ENCODE measurements around the gene DIS3L2.
"Not testable (repeated sequence)": the region's sequence is repeated elsewhere in the genome, so short reads cannot be mapped to it uniquely, and the experiment has no call there.

The DIS3L2 gene

GRCh38 chr2:232325324-232326273, 364.1 kb downstream of the DIS3L2 start:
- DNase-seq, result no peak

- not testable (repeated sequence) for DNase-seq
Measured at GRCh38 chr2:232326274-232327104, 365.0 kb downstream of the DIS3L2 start.

GRCh38 chr2:232327105-232328031, 365.9 kb downstream of the DIS3L2 start:
- DNase-seq, result no peak

- no peak for DNase-seq
Measured at GRCh38 chr2:232328032-232328422, 366.5 kb downstream of the DIS3L2 start.

- DNase-seq, result no peak
Measured at GRCh38 chr2:232328516-232329460, 367.3 kb downstream of the DIS3L2 start.

GRCh38 chr2:232329716-232330067, 368.2 kb downstream of the DIS3L2 start:
- DNase-seq, result no peak

GRCh38 chr2:232330068-232330999, 368.8 kb downstream of the DIS3L2 start:
- no peak for DNase-seq

- not testable (repeated sequence) for DNase-seq
Measured at GRCh38 chr2:232331061-232331460, 369.5 kb downstream of the DIS3L2 start.

- DNase-seq, result not testable (repeated sequence)
Measured at GRCh38 chr2:232331641-232332040, 370.1 kb downstream of the DIS3L2 start.

GRCh38 chr2:232332244-232332939, 370.9 kb downstream of the DIS3L2 start:
- DNase-seq, result not testable (repeated sequence)

- no peak for DNase-seq
Measured at GRCh38 chr2:232332940-232333259, 371.4 kb downstream of the DIS3L2 start.

GRCh38 chr2:232333361-232334135, 372.0 kb downstream of the DIS3L2 start:
- no peak for DNase-seq

- not testable (repeated sequence) for DNase-seq
Measured at GRCh38 chr2:232334136-232334884, 372.8 kb downstream of the DIS3L2 start.

- DNase-seq, result not testable (repeated sequence)
Measured at GRCh38 chr2:232334885-232335205, 373.3 kb downstream of the DIS3L2 start.

- not testable (repeated sequence) for DNase-seq
Measured at GRCh38 chr2:232335206-232335858, 373.8 kb downstream of the DIS3L2 start.

GRCh38 chr2:232335859-232336215, 374.3 kb downstream of the DIS3L2 start:
- DNase-seq, result no peak

GRCh38 chr2:232336241-232336736, 374.8 kb downstream of the DIS3L2 start:
- DNase-seq, result no peak
